ENCODE data around the gene ITSN2. TPM values are rescaled to one million over a fixed set of nuclear protein-coding genes. Genes with fewer than 3 reads are reported as not detected.

ITSN2 gene
- total and polyA plus RNA-seq, 2 of the 8 experiments (the other 6 are each of a cell fraction or from before 2014, with no cell fraction given) = 9.3 to 17.0 TPM

DNA sequence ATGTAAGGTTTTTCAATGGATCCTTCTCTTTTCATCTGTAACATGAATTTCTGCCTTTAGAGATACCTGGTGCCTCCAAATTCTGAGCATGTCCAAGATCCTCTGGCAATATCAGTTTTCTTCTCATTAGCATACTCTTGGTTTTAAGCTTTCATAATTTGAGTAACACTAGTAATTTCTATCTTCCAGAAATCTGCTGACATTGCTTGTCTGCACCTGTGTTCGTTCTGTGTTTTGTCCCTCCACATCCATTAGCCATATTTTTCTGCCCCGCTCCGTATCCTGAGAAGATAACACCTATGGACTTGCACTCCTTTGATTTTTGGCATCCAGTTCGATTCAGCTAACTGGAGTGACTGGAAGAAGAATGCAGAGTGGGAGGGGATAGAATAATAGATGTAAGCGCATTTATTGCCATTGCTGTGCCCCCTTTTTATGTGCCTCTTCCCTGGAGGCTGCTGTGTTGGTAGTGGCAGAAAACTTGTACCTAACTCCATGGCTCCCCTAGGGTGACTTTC, 32.3 kb upstream of the ITSN2 start:
- Histone ChIP-seq H2BK120ac (replicated peaks; ENCODE audit: low read depth, low read length) (no peak overlapping the region), H4K8ac (ENCODE audit: extremely low read depth, insufficient read depth, low read length) (no peak overlapping the region), H2BK15ac (ENCODE audit: low read length) (no peak overlapping the region), H4K5ac (ENCODE audit: insufficient read length, low read depth, low read length) (no peak overlapping the region), H3K79me2 (ENCODE audit: control insufficient read depth in 1 of 2, insufficient read depth in 2 of 2, low read length in 2 of 2) (no peaks in the 10 kb centered on the region), H3K27me3 (replicated peaks in 1 of 4; ENCODE audit: control insufficient read depth in 3 of 4, extremely low read depth in 1 of 4, insufficient read depth in 3 of 4, low read length in 3 of 4) (no peaks in the 10 kb centered on the region), H3K23ac (ENCODE audit: insufficient read length) (no peak overlapping the region), H3K27ac (ENCODE audit: low read depth, low read length) (no peak overlapping the region), H3K14ac (ENCODE audit: insufficient read length) (no peak overlapping the region), H3K9me3 (ENCODE audit: insufficient read depth in 2 of 2, low read depth in 1 of 2, low read length in 1 of 2) (no peaks in the 10 kb centered on the region), H3K9ac (replicated peaks in 1 of 4; ENCODE audit: extremely low read depth in 1 of 4, low read depth in 3 of 4, low read length in 3 of 4) (no peak overlapping the region), H4K91ac (replicated peaks; ENCODE audit: insufficient read length, low read length) (no peak overlapping the region), H3K56ac (replicated peaks; ENCODE audit: insufficient read length, low read depth, low read length) (no peak overlapping the region), H3K18ac (ENCODE audit: extremely low read depth, low read length) (no peak overlapping the region), H3K4me2 (ENCODE audit: insufficient read depth in 1 of 2, low read depth in 2 of 2, low read length in 2 of 2) (no peak overlapping the region), H3K36me3 (ENCODE audit: control insufficient read depth in 2 of 4, insufficient read depth in 4 of 4, low read length in 3 of 4) (no peaks in the 10 kb centered on the region), H2BK12ac (ENCODE audit: low read depth, low read length) (no peak overlapping the region), H3K23me2 (ENCODE audit: low read depth, low read length) (no peaks in the 10 kb centered on the region; the same call in 1 of the 2 replicates), H3K4me1 (replicated peaks in 1 of 4; ENCODE audit: control insufficient read depth in 3 of 4, insufficient read depth in 4 of 4, low read length in 3 of 4) (no peaks in the 10 kb centered on the region), H2BK5ac (ENCODE audit: low read depth, low read length) (no peak overlapping the region), H2AFZ (ENCODE audit: low read length) (no peak overlapping the region), H2AK5ac (ENCODE audit: low read depth, low read length) (no peak overlapping the region), H3K4ac (replicated peaks; ENCODE audit: insufficient read length, low read depth, low read length) (no peak overlapping the region), H3K79me1 (ENCODE audit: low read depth, low read length) (no peaks in the 10 kb centered on the region), H2BK20ac (ENCODE audit: low read length) (no peak overlapping the region), H4K20me1 (replicated peaks in 1 of 2; ENCODE audit: control insufficient read depth in 1 of 2, insufficient read depth in 2 of 2, low read length in 2 of 2) (no peaks in the 10 kb centered on the region), H3K4me3 (ENCODE audit: extremely low read depth in 1 of 4, insufficient read depth in 2 of 4, low read depth in 3 of 4, low read length in 4 of 4) (no peak overlapping the region)
- POLR2A ChIA-PET (ENCODE audit: partially characterized antibody) = interaction anchor here (0.8 to 1.0 kb wide), 2 partner anchors 32 to 428 kb away, joined by 3 read pairs; partner anchors contain the start of gene ITSN2
- WGBS, 2 experiments (ENCODE audit: extremely low coverage in 1 of 2, insufficient coverage in 1 of 2, insufficient read length in 1 of 2, insufficient replicate concordance in 2 of 2, low coverage in 1 of 2, low lambda C conversion rate in 2 of 2, missing lambda C conversion rate in 1 of 2) = 94% methylated on average over 5 of the region's 5 CpGs; no CpG with 5 or more reads in 1 of the 2 experiments
- CTCF ChIA-PET (ENCODE audit: partially characterized antibody) = interaction anchor here (0.6 kb wide), 1 partner anchor 62 kb away, joined by 3 read pairs; no protein-coding TSS in a partner anchor
- FAIRE-seq = no peak
- TF ChIP-seq EGR1 (IDR thresholded peaks at IDR 0.05; ENCODE audit: borderline replicate concordance, low read depth, low read length) (no peak), EP300 (IDR thresholded peaks at IDR 0.05; ENCODE audit: borderline replicate concordance in 1 of 2, low read depth in 2 of 2, low read length in 2 of 2) (no peak), CHD1 (IDR thresholded peaks at IDR 0.05; ENCODE audit: low read depth, low read length) (no peak), TCF12 (IDR thresholded peaks at IDR 0.05; ENCODE audit: low read depth, low read length) (no peak), CEBPB (IDR thresholded peaks at IDR 0.05; ENCODE audit: low read depth, low read length) (no peak), BACH1 (IDR thresholded peaks at IDR 0.05; ENCODE audit: low read length) (no peak)
- DNase-seq (ENCODE audit: low read depth in 1 of 2, low spot score in 2 of 2) = no peak

Data from H1 (cell line).